Panc1 (cell line): ENCODE data around the gene PRKCD. TPM values are rescaled to one million over a fixed set of nuclear protein-coding genes. Genes with fewer than 3 reads are reported as not detected.
A peak's percentile ranks its signal among the peaks of the same experiment; 100 is the strongest.

ENCODE experiments used
- ATAC-seq: fragments of 200-7000 bp; cut with Tn5 transposase; 2 replicates; pipeline ENCODE4 v1.9.1; 2020; ENCODE audit warnings: mild to moderate bottlenecking, moderate library complexity
- BruUV-seq: library from RNA; stranded (reverse); fragments of 400-500 nt; replicated peaks from 2 replicates; lab custom pipeline; 2021; lab: Mats Ljungman, UMichigan
- CTCF ChIA-PET: fragments of 300-600 bp; sonication (Branson Sonifier 250); formaldehyde crosslinking; loops from one replicate; lab custom pipeline; 2022; ENCODE audit warnings: antibody characterized with exemption; lab: Charles Lee
- POLR2A ChIA-PET: fragments of 300-600 bp; sonication (Branson Sonifier 250); formaldehyde crosslinking; loops from one replicate; lab custom pipeline; 2022; ENCODE audit warnings: antibody characterized with exemption; lab: Charles Lee
- DNase-seq: peaks from one replicate; pipeline ENCODE4 v3.0.0-alpha.2; 2010; ENCODE audit warnings: low read depth, low spot score
- H3K27ac ChIP-seq: 2 replicates; pipeline ENCODE4 v1.5.1; 2011; ENCODE audit warnings: mild to moderate bottlenecking, low read length, inconsistent platforms
- H3K27me3 ChIP-seq: fragments of 200-500 bp; sonication (Bioruptor generic); 2 replicates; pipeline ENCODE4 v1.6.0; 2014; ENCODE audit warnings: low read length, inconsistent platforms; ENCODE audit not compliant: control insufficient read depth, insufficient read depth
- H3K36me3 ChIP-seq: fragments of 200-500 bp; sonication (Bioruptor generic); 2 replicates; pipeline ENCODE4 v1.5.1; 2014; ENCODE audit warnings: inconsistent platforms, mild to moderate bottlenecking, low read length, moderate library complexity; ENCODE audit not compliant: control insufficient read depth, insufficient read depth
- H3K4me1 ChIP-seq: 2 replicates; pipeline ENCODE4 v1.5.1; 2011; ENCODE audit warnings: inconsistent platforms, mild to moderate bottlenecking, low read length, moderate library complexity; ENCODE audit not compliant: control insufficient read depth, insufficient read depth
- H3K4me3 ChIP-seq, 2 experiments: 2 replicates each; pipeline ENCODE4 v1.5.1; 2011 to 2012; ENCODE audit warnings: low read depth in 2 of 2, low read length in 2 of 2, mild to moderate bottlenecking in 2 of 2, inconsistent platforms in 1 of 2, moderate library complexity in 1 of 2
- H3K9me3 ChIP-seq: fragments of 200-500 bp; sonication (Bioruptor generic); 2 replicates; pipeline ENCODE4 v1.5.1; 2014; ENCODE audit warnings: low read depth, mild to moderate bottlenecking, inconsistent platforms, low read length, moderate library complexity; ENCODE audit not compliant: control insufficient read depth, insufficient read depth
- POLR2AphosphoS5 ChIP-seq: IDR thresholded peaks from 2 replicates; pipeline ENCODE4 v1.6.1; 2012; ENCODE audit warnings: mild to moderate bottlenecking, low read depth, low read length, moderate library complexity
- SIN3A ChIP-seq: IDR thresholded peaks from 2 replicates; pipeline ENCODE4 v1.6.1; 2012; ENCODE audit warnings: low read depth, mild to moderate bottlenecking, low read length, moderate library complexity, borderline replicate concordance; ENCODE audit not compliant: insufficient read depth
- TCF7L2 ChIP-seq: IDR thresholded peaks from 2 replicates; pipeline ENCODE4 v1.6.1; 2011; ENCODE audit warnings: mild to moderate bottlenecking, low read depth, low read length, inconsistent platforms
- in situ Hi-C: cut with HindIII; loops from 2 replicates; pipeline ENCODE4 v1.10.0; 2016; ENCODE audit warnings: low sequenced_read_pairs, low pct_unique_long_range_greater_than_20kb
- intact Hi-C: fragments of 100-400 bp; cut with micrococcal nuclease; formaldehyde crosslinking; loops from one replicate; pipeline ENCODE4 v1.10.0; 2022; ENCODE audit not compliant: unreplicated experiment
- total RNA-seq: library from RNA; stranded (reverse); gene quantifications from one replicate; pipeline ENCODE4 v1.2.1, GENCODE V29; 2021; ENCODE audit not compliant: unreplicated experiment
- TF ChIP-seq, protein P1 (sequence below), 2 experiments: IDR thresholded peaks; 2 replicates each; pipeline ENCODE4 v1.6.1; 2011 to 2012; ENCODE audit warnings: low read depth in 2 of 2, control low read depth in 1 of 2, low read length in 1 of 2, mild to moderate bottlenecking in 1 of 2, moderate library complexity in 1 of 2; ENCODE audit not compliant: insufficient read depth in 1 of 2
- TF ChIP-seq, protein P2 (sequence below): fragments of 450-650 bp; IDR thresholded peaks from 2 replicates; pipeline ENCODE4 v1.5.1; 2017; ENCODE audit warnings: mild to moderate bottlenecking

Gene PRKCD
- total RNA-seq, 1 experiment from 2014 or later: 14.0 TPM

DNA sequence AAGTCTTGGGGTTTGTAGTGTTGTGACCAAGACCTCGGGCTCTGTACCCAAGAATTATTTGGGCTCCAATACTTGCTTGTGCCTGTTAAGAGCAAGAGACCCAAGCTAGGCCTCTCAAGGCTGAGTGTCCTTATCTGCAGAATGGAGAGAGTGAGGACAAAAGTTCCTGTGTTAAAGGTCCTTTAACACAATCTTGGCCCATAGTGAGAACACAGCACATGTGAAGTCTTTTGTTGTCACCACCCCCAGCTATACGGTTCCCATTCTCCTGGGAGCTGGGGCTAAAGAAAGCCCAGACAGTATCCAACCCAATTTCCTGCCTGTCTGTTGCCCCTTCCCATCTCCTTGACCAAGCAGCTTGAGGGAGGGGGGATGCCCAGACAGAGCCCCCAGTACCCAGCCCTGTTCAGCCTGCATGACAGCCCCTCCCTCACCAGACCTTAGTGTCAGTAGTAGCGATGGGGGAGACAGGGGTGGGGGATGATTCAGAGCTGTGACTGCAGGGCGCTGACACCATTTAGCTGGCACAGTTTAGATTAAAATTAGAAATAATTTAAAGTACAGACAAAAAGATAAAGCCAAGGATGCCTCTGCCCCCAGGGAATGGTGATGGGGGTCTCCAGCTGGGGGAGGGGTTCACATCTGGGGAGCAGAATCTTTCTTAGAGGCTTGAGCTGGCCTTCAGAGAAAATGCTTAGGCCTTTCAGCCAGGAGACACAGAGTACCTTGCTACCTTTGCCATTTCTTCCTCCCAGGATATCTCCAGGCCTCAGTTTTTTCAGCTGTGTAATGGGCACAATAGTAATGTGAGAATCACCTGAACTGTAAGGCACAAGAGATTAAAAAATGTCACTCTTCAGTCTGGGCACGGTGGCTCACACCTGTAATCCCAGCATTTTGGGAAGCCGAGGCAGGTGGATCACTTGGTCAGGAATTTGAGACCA lies 2.7 kb downstream of the PRKCD start:
- ChIA-PET CTCF (no interaction called here), POLR2A (interaction anchor here (0.7 kb wide), 1 partner anchor 333 kb away, joined by 4 read pairs; no protein-coding TSS in a partner anchor)
- no peak for DNase-seq
- Histone ChIP-seq H3K9me3 (no peaks in the 10 kb centered on the region), H3K36me3 (no peaks in the 10 kb centered on the region), H3K4me1 (peaks cover 21% of the 10 kb centered on the region), H3K27me3 (no peaks in the 10 kb centered on the region), H3K27ac (no peak overlapping the region), H3K4me3 (0 out of 4 replicates have a peak overlapping the region, but pooled peaks of 1 of the 2 experiments have one; percentile 3)
- TF ChIP-seq, protein P1, sequence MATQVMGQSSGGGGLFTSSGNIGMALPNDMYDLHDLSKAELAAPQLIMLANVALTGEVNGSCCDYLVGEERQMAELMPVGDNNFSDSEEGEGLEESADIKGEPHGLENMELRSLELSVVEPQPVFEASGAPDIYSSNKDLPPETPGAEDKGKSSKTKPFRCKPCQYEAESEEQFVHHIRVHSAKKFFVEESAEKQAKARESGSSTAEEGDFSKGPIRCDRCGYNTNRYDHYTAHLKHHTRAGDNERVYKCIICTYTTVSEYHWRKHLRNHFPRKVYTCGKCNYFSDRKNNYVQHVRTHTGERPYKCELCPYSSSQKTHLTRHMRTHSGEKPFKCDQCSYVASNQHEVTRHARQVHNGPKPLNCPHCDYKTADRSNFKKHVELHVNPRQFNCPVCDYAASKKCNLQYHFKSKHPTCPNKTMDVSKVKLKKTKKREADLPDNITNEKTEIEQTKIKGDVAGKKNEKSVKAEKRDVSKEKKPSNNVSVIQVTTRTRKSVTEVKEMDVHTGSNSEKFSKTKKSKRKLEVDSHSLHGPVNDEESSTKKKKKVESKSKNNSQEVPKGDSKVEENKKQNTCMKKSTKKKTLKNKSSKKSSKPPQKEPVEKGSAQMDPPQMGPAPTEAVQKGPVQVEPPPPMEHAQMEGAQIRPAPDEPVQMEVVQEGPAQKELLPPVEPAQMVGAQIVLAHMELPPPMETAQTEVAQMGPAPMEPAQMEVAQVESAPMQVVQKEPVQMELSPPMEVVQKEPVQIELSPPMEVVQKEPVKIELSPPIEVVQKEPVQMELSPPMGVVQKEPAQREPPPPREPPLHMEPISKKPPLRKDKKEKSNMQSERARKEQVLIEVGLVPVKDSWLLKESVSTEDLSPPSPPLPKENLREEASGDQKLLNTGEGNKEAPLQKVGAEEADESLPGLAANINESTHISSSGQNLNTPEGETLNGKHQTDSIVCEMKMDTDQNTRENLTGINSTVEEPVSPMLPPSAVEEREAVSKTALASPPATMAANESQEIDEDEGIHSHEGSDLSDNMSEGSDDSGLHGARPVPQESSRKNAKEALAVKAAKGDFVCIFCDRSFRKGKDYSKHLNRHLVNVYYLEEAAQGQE (IDR thresholded peaks at IDR 0.05; ENCODE audit: insufficient read depth in 1 of 2, low read depth in 2 of 2, low read length in 1 of 2): no peak
- TF ChIP-seq SIN3A (no peak), TCF7L2 (no peak)
- in situ Hi-C loops: no loop called here
- no peak for ATAC-seq
- BruUV-seq: TSS peak; percentile 92
- intact Hi-C loops: no loop called here

DNA sequence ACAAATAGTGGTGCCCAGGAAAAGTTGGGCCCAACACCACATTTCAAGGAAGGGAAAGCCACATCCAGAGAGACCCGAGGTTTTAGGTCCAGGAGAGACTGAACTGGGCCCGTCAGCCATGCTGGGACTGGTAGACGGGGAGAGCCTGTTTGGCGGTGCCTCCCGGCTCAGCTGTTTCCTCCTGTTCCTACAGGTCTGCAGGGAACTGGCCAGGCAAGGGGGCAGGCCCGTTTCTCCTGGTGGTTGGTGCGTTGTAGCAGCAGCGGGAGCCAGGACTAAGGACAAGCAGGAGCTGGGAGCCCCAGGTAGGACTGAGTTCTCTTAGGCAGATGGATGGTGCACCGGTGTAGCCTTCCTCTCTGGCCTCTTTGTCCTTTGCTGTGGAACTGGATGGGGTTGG lies 3.9 kb downstream of the PRKCD start:
- DNase-seq (no peak), ATAC-seq (no peak)
- Histone ChIP-seq H3K9me3 (no peaks in the 10 kb centered on the region), H3K36me3 (no peaks in the 10 kb centered on the region), H3K27me3 (no peaks in the 10 kb centered on the region), H3K4me1 (peaks cover 21% of the 10 kb centered on the region), H3K27ac (no peak overlapping the region), H3K4me3 (no peak overlapping the region)
- intact Hi-C loops: no loop called here
- ChIA-PET CTCF (no interaction called here), POLR2A (no interaction called here)
- in situ Hi-C loops: no loop called here
- no TSS peak for BruUV-seq
- TF ChIP-seq, protein P1 (IDR thresholded peaks at IDR 0.05; ENCODE audit: insufficient read depth in 1 of 2, low read depth in 2 of 2, low read length in 1 of 2): no peak
- TF ChIP-seq, protein P2, sequence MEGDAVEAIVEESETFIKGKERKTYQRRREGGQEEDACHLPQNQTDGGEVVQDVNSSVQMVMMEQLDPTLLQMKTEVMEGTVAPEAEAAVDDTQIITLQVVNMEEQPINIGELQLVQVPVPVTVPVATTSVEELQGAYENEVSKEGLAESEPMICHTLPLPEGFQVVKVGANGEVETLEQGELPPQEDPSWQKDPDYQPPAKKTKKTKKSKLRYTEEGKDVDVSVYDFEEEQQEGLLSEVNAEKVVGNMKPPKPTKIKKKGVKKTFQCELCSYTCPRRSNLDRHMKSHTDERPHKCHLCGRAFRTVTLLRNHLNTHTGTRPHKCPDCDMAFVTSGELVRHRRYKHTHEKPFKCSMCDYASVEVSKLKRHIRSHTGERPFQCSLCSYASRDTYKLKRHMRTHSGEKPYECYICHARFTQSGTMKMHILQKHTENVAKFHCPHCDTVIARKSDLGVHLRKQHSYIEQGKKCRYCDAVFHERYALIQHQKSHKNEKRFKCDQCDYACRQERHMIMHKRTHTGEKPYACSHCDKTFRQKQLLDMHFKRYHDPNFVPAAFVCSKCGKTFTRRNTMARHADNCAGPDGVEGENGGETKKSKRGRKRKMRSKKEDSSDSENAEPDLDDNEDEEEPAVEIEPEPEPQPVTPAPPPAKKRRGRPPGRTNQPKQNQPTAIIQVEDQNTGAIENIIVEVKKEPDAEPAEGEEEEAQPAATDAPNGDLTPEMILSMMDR: no peak
- no peak for TF ChIP-seq POLR2AphosphoS5
- no peak for TF ChIP-seq SIN3A
